ENCODE results near the gene TCF12.

DNA sequence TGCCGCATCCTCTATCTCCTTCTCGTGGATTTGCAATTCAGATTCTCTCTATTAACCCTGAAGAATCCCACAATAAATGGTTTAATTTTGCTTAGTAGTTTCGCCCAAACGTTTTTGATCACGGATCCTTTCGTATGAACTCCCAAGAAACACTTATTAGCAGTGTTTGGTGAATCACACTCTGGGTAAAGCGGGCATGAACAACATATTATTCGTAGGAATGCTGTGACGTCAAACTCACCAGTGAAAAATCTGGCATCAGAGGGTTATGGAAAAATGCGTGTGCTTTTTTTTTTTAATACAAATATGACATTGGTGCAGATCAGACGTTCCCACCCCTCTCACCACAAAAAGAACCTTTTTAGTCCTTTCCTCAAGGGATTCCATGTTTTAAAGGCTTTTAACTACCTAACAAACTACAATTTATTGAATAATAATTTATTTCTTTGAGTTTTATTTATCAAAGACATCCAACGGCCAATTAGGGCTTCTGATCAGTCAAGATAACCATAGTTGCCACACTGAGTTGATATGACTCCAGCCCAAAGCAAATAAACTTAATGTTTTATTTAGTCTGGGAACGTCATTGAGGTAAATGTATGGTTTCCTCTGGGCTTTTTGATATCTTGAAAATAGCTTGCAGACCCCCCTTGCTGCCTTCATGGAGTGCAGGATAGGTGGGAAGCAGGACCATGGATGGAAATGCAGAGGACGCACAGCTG lies 412.3 kb downstream of the TCF12 start:
- TF ChIP-seq, protein P1, sequence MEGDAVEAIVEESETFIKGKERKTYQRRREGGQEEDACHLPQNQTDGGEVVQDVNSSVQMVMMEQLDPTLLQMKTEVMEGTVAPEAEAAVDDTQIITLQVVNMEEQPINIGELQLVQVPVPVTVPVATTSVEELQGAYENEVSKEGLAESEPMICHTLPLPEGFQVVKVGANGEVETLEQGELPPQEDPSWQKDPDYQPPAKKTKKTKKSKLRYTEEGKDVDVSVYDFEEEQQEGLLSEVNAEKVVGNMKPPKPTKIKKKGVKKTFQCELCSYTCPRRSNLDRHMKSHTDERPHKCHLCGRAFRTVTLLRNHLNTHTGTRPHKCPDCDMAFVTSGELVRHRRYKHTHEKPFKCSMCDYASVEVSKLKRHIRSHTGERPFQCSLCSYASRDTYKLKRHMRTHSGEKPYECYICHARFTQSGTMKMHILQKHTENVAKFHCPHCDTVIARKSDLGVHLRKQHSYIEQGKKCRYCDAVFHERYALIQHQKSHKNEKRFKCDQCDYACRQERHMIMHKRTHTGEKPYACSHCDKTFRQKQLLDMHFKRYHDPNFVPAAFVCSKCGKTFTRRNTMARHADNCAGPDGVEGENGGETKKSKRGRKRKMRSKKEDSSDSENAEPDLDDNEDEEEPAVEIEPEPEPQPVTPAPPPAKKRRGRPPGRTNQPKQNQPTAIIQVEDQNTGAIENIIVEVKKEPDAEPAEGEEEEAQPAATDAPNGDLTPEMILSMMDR (IDR thresholded peaks at IDR 0.05; ENCODE audit: insufficient read depth, low read depth, low read length), result no peak
- no peak for TF ChIP-seq EZH2 (IDR thresholded peaks at IDR 0.05; ENCODE audit: insufficient read depth, low read length)
